GM23338 (cell line): ENCODE data around the gene LCOR. TPM values are rescaled to one million over a fixed set of nuclear protein-coding genes. Genes with fewer than 3 reads are reported as not detected.

ENCODE experiments used
- ATAC-seq: fragments of 200-7000 bp; cut with Tn5 transposase; 3 replicates; pipeline ENCODE4 v1.9.1; 2020
- DNase-seq: peaks from one replicate; pipeline ENCODE4 v3.0.0-alpha.2; 2015; ENCODE audit warnings: low spot score
- H2AFZ ChIP-seq: fragments of 200-600 bp; sonication (generic); 2 replicates; pipeline ENCODE4 v1.8.0; 2016; ENCODE audit warnings: antibody characterized with exemption, mild to moderate bottlenecking, moderate library complexity
- H3F3A ChIP-seq: fragments of 200-600 bp; sonication (generic); replicated peaks from 2 replicates; pipeline ENCODE4 v1.8.0; 2017; ENCODE audit warnings: antibody characterized with exemption, mixed run types, low read depth
- H3K27ac ChIP-seq: fragments of 200-600 bp; sonication (generic); 2 replicates; pipeline ENCODE4 v1.6.1; 2016; ENCODE audit warnings: low read depth
- H3K27me3 ChIP-seq: fragments of 200-600 bp; sonication (generic); 2 replicates; pipeline ENCODE4 v1.8.0; 2016; ENCODE audit warnings: mild to moderate bottlenecking, mixed run types, moderate library complexity; ENCODE audit not compliant: insufficient read depth
- H3K36me3 ChIP-seq: fragments of 200-600 bp; sonication (generic); 2 replicates; pipeline ENCODE4 v1.8.0; 2016; ENCODE audit warnings: mild to moderate bottlenecking; ENCODE audit not compliant: insufficient read depth
- H3K4me1 ChIP-seq: fragments of 200-600 bp; sonication (generic); 2 replicates; pipeline ENCODE4 v1.8.0; 2016; ENCODE audit warnings: mild to moderate bottlenecking, moderate library complexity; ENCODE audit not compliant: insufficient read depth
- H3K4me2 ChIP-seq: fragments of 200-600 bp; sonication (generic); 2 replicates; pipeline ENCODE4 v1.7.1; 2017; ENCODE audit warnings: mixed run types
- H3K4me3 ChIP-seq: fragments of 200-600 bp; sonication (generic); 2 replicates; pipeline ENCODE4 v1.6.1; 2016; ENCODE audit warnings: mixed run types
- H3K79me2 ChIP-seq: fragments of 200-600 bp; sonication (generic); replicated peaks from 2 replicates; pipeline ENCODE4 v1.8.0; 2017; ENCODE audit warnings: mild to moderate bottlenecking; ENCODE audit not compliant: insufficient read depth
- H3K9me2 ChIP-seq: fragments of 200-600 bp; sonication (generic); 2 replicates; pipeline ENCODE4 v1.8.0; 2017; ENCODE audit not compliant: insufficient read depth
- H4K20me1 ChIP-seq: fragments of 200-600 bp; sonication (generic); replicated peaks from 2 replicates; pipeline ENCODE4 v1.8.0; 2017; ENCODE audit warnings: mild to moderate bottlenecking; ENCODE audit not compliant: insufficient read depth
- H3K27ac Mint-ChIP-seq: 2 replicates; pipeline ENCODE4 v1.8.0; 2020; ENCODE audit warnings: inconsistent platforms, mild to moderate bottlenecking, moderate library complexity, mixed read lengths
- H3K27me3 Mint-ChIP-seq: 3 replicates; pipeline ENCODE4 v1.8.0; 2022; ENCODE audit warnings: low read depth, mild to moderate bottlenecking, moderate library complexity, mixed read lengths, inconsistent platforms; ENCODE audit not compliant: insufficient read depth, poor library complexity
- H3K36me3 Mint-ChIP-seq: 3 replicates; pipeline ENCODE4 v1.8.0; 2021; ENCODE audit warnings: low read depth, mild to moderate bottlenecking, inconsistent platforms, moderate library complexity, mixed read lengths
- H3K4me1 Mint-ChIP-seq: 3 replicates; pipeline ENCODE4 v1.8.0; 2020; ENCODE audit warnings: mild to moderate bottlenecking, inconsistent platforms, mixed read lengths
- H3K4me3 Mint-ChIP-seq: 3 replicates; pipeline ENCODE4 v1.8.0; 2021; ENCODE audit warnings: moderate library complexity, mild to moderate bottlenecking, inconsistent platforms, mixed read lengths
- H3K9me3 Mint-ChIP-seq: 3 replicates; pipeline ENCODE4 v1.8.0; 2020; ENCODE audit warnings: moderate library complexity, mild to moderate bottlenecking, inconsistent platforms, mixed read lengths
- CREB1 ChIP-seq: fragments of 250-450 bp; sonication (Bioruptor Pico); IDR thresholded peaks from 2 replicates; pipeline ENCODE4 v1.5.0; 2020; ENCODE audit warnings: low read depth, mild to moderate bottlenecking, moderate library complexity
- ETS1 ChIP-seq: IDR thresholded peaks from 2 replicates; pipeline ENCODE4 v1.6.1; 2016; ENCODE audit warnings: antibody characterized with exemption
- EZH2 ChIP-seq: fragments of 200-600 bp; sonication (generic); IDR thresholded peaks from one replicate; pipeline ENCODE4 v1.8.0; 2017; ENCODE audit warnings: antibody characterized with exemption, mild to moderate bottlenecking, low read depth; ENCODE audit not compliant: unreplicated experiment
- EZH2phosphoT487 ChIP-seq: fragments of 200-600 bp; sonication (generic); IDR thresholded peaks from one replicate; pipeline ENCODE4 v1.8.1; 2018; ENCODE audit warnings: antibody characterized with exemption; ENCODE audit not compliant: unreplicated experiment
- JUNB ChIP-seq: IDR thresholded peaks from one replicate; pipeline ENCODE4 v1.6.1; 2016; ENCODE audit warnings: antibody characterized with exemption; ENCODE audit not compliant: unreplicated experiment
- POLR2AphosphoS5 ChIP-seq: IDR thresholded peaks from 2 replicates; pipeline ENCODE4 v1.6.1; 2016; ENCODE audit warnings: antibody characterized with exemption, low read depth
- STAT1 ChIP-seq: IDR thresholded peaks from one replicate; pipeline ENCODE4 v1.6.1; 2016; ENCODE audit warnings: antibody characterized with exemption; ENCODE audit not compliant: unreplicated experiment
- ZNF114 ChIP-seq: fragments of 250-450 bp; sonication (Bioruptor Pico); IDR thresholded peaks from 2 replicates; pipeline ENCODE4 v1.5.0; 2020; ENCODE audit warnings: mild to moderate bottlenecking, moderate library complexity
- ZNF331 ChIP-seq: fragments of 250-450 bp; sonication (Bioruptor Pico); IDR thresholded peaks from 2 replicates; pipeline ENCODE4 v1.5.0; 2020; ENCODE audit warnings: low read depth, mild to moderate bottlenecking, moderate library complexity
- polyA plus RNA-seq: library from polyadenylated mRNA; unstranded; fragments of >200 nt; fragmentation: Nextera tagmentation; extraction: Ambion mirVana; gene quantifications from 2 replicates; pipeline ENCODE4 v1.2.1, GENCODE V29; 2016
- total RNA-seq: library from RNA; depleted of rRNA; stranded (reverse); fragments of >200 nt; shearing (Covaris generic); gene quantifications from 2 replicates; pipeline ENCODE4 v1.2.3, GENCODE V29; 2014
- TF ChIP-seq, protein P1 (sequence below): fragments of 250-450 bp; sonication (Bioruptor Pico); IDR thresholded peaks from 2 replicates; pipeline ENCODE4 v1.5.0; 2020; ENCODE audit warnings: mild to moderate bottlenecking, moderate library complexity
- TF ChIP-seq, protein P2 (sequence below): IDR thresholded peaks from one replicate; pipeline ENCODE4 v1.6.1; 2018; ENCODE audit warnings: antibody characterized with exemption; ENCODE audit not compliant: unreplicated experiment

Gene LCOR
- total and polyA plus RNA-seq, 2 experiments from 2014 or later = 6.9 to 14.9 TPM

DNA sequence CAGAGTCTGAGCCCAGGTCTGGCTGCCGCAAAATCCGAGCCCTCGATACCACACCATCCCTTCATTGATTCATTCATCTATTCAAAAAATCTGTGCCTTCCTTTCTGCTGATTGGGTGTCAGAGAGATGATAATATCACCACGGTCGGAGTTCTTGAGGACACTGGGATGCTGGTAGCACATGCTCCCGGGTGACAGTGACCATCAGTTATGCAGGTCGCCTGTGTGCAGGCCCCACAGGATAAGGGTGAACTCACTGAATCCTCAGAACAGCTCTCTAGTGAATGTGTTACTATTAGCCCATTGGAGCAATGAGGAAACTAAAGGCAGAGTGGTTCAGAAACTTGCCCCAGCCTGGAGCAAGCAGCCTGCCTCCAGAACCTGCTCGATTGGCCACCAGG is 208.6 kb downstream of the LCOR start:
- Mint-ChIP-seq H3K4me1 (peaks cover 16% of the 10 kb centered on the region), H3K4me3 (no peak overlapping the region), H3K9me3 (no peaks in the 10 kb centered on the region), H3K36me3 (no peaks in the 10 kb centered on the region; the same call in 2 of the 3 replicates), H3K27ac (no peak overlapping the region), H3K27me3 (peaks cover 17% of the 10 kb centered on the region)
- Histone ChIP-seq H3K9me2 (no peaks in the 10 kb centered on the region), H3K36me3 (no peaks in the 10 kb centered on the region), H2AFZ (no peak overlapping the region), H3K79me2 (no peaks in the 10 kb centered on the region), H3K4me3 (no peak overlapping the region), H4K20me1 (no peaks in the 10 kb centered on the region), H3K27ac (no peak overlapping the region), H3F3A (no peaks in the 10 kb centered on the region), H3K27me3 (no peaks in the 10 kb centered on the region), H3K4me1 (peaks cover 6% of the 10 kb centered on the region), H3K4me2 (no peak overlapping the region)
- no peak for DNase-seq
- no peak for ATAC-seq
- TF ChIP-seq POLR2AphosphoS5 (no peak), EZH2 (no peak), EZH2phosphoT487 (no peak), CREB1 (CRISPR knock-in tag) (no peak)

- no peak for DNase-seq
- no peak overlapping the region for H3K4me3 Mint-ChIP-seq
- ATAC-seq = no peak
- TF ChIP-seq ZNF114 (CRISPR knock-in tag) (no peak), ZNF331 (CRISPR knock-in tag) (no peak), ETS1 (no peak), EZH2 (no peak), POLR2AphosphoS5 (no peak), JUNB (no peak), EZH2phosphoT487 (no peak), STAT1 (no peak), CREB1 (CRISPR knock-in tag) (no peak)
- TF ChIP-seq, protein P1, sequence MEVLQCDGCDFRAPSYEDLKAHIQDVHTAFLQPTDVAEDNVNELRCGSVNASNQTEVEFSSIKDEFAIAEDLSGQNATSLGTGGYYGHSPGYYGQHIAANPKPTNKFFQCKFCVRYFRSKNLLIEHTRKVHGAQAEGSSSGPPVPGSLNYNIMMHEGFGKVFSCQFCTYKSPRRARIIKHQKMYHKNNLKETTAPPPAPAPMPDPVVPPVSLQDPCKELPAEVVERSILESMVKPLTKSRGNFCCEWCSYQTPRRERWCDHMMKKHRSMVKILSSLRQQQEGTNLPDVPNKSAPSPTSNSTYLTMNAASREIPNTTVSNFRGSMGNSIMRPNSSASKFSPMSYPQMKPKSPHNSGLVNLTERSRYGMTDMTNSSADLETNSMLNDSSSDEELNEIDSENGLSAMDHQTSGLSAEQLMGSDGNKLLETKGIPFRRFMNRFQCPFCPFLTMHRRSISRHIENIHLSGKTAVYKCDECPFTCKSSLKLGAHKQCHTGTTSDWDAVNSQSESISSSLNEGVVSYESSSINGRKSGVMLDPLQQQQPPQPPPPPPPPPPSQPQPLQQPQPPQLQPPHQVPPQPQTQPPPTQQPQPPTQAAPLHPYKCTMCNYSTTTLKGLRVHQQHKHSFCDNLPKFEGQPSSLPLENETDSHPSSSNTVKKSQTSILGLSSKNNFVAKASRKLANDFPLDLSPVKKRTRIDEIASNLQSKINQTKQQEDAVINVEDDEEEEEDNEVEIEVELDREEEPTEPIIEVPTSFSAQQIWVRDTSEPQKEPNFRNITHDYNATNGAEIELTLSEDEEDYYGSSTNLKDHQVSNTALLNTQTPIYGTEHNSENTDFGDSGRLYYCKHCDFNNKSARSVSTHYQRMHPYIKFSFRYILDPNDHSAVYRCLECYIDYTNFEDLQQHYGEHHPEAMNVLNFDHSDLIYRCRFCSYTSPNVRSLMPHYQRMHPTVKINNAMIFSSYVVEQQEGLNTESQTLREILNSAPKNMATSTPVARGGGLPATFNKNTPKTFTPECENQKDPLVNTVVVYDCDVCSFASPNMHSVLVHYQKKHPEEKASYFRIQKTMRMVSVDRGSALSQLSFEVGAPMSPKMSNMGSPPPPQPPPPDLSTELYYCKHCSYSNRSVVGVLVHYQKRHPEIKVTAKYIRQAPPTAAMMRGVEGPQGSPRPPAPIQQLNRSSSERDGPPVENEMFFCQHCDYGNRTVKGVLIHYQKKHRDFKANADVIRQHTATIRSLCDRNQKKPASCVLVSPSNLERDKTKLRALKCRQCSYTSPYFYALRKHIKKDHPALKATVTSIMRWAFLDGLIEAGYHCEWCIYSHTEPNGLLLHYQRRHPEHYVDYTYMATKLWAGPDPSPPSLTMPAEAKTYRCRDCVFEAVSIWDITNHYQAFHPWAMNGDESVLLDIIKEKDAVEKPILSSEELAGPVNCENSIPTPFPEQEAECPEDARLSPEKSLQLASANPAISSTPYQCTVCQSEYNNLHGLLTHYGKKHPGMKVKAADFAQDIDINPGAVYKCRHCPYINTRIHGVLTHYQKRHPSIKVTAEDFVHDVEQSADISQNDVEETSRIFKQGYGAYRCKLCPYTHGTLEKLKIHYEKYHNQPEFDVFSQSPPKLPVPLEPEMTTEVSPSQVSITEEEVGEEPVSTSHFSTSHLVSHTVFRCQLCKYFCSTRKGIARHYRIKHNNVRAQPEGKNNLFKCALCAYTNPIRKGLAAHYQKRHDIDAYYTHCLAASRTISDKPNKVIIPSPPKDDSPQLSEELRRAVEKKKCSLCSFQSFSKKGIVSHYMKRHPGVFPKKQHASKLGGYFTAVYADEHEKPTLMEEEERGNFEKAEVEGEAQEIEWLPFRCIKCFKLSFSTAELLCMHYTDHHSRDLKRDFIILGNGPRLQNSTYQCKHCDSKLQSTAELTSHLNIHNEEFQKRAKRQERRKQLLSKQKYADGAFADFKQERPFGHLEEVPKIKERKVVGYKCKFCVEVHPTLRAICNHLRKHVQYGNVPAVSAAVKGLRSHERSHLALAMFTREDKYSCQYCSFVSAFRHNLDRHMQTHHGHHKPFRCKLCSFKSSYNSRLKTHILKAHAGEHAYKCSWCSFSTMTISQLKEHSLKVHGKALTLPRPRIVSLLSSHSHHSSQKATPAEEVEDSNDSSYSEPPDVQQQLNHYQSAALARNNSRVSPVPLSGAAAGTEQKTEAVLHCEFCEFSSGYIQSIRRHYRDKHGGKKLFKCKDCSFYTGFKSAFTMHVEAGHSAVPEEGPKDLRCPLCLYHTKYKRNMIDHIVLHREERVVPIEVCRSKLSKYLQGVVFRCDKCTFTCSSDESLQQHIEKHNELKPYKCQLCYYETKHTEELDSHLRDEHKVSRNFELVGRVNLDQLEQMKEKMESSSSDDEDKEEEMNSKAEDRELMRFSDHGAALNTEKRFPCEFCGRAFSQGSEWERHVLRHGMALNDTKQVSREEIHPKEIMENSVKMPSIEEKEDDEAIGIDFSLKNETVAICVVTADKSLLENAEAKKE (CRISPR knock-in tag) = no peak
- TF ChIP-seq, protein P2, sequence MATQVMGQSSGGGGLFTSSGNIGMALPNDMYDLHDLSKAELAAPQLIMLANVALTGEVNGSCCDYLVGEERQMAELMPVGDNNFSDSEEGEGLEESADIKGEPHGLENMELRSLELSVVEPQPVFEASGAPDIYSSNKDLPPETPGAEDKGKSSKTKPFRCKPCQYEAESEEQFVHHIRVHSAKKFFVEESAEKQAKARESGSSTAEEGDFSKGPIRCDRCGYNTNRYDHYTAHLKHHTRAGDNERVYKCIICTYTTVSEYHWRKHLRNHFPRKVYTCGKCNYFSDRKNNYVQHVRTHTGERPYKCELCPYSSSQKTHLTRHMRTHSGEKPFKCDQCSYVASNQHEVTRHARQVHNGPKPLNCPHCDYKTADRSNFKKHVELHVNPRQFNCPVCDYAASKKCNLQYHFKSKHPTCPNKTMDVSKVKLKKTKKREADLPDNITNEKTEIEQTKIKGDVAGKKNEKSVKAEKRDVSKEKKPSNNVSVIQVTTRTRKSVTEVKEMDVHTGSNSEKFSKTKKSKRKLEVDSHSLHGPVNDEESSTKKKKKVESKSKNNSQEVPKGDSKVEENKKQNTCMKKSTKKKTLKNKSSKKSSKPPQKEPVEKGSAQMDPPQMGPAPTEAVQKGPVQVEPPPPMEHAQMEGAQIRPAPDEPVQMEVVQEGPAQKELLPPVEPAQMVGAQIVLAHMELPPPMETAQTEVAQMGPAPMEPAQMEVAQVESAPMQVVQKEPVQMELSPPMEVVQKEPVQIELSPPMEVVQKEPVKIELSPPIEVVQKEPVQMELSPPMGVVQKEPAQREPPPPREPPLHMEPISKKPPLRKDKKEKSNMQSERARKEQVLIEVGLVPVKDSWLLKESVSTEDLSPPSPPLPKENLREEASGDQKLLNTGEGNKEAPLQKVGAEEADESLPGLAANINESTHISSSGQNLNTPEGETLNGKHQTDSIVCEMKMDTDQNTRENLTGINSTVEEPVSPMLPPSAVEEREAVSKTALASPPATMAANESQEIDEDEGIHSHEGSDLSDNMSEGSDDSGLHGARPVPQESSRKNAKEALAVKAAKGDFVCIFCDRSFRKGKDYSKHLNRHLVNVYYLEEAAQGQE = no peak
Observed at GRCh38 chr10:97042081-97042480, 210.0 kb downstream of the LCOR start.

More at GRCh38 chr10:97042081-97042480, 210.0 kb downstream of the LCOR start:
- no peaks in the 10 kb centered on the region for H3F3A ChIP-seq
- H3K4me1 ChIP-seq = peaks cover 6% of the 10 kb centered on the region
- H2AFZ ChIP-seq = no peak overlapping the region
- peaks cover 10% of the 10 kb centered on the region for H3K27me3 Mint-ChIP-seq
- no peak overlapping the region for H3K27ac Mint-ChIP-seq
- H4K20me1 ChIP-seq = no peaks in the 10 kb centered on the region
- H3K36me3 ChIP-seq = no peaks in the 10 kb centered on the region
- no peaks in the 10 kb centered on the region for H3K79me2 ChIP-seq
- no peaks in the 10 kb centered on the region for H3K9me3 Mint-ChIP-seq
- H3K27ac ChIP-seq = no peak overlapping the region
- no peak overlapping the region for H3K4me2 ChIP-seq
- no peaks in the 10 kb centered on the region for H3K27me3 ChIP-seq
- H3K4me3 ChIP-seq = no peak overlapping the region
- H3K4me1 Mint-ChIP-seq = peaks cover 23% of the 10 kb centered on the region
- H3K36me3 Mint-ChIP-seq = no peaks in the 10 kb centered on the region; the same call in 2 of the 3 replicates
- H3K9me2 ChIP-seq = no peaks in the 10 kb centered on the region
